HCT116 (cell line): ENCODE data around the gene EPS8. TPM values are rescaled to one million over a fixed set of nuclear protein-coding genes. Genes with fewer than 3 reads are reported as not detected.

Source experiments
- ATAC-seq: fragments of 200-7000 bp; cut with Tn5 transposase; 2 replicates; pipeline ENCODE4 v1.9.1; 2020; ENCODE audit warnings: mild to moderate bottlenecking, moderate library complexity
- BruUV-seq: library from RNA; stranded (reverse); fragments of 400-500 nt; replicated peaks from 2 replicates; lab custom pipeline; 2021; lab: Mats Ljungman, UMichigan
- CTCF ChIA-PET: fragments of 300-600 bp; sonication (Branson Sonifier 250); formaldehyde crosslinking; loops from one replicate; lab custom pipeline; 2021; ENCODE audit warnings: antibody characterized with exemption; lab: Charles Lee
- POLR2A ChIA-PET: fragments of 300-600, 350-600 bp; sonication (Branson Sonifier 250); formaldehyde crosslinking; loops from one replicate; lab custom pipeline; 2021; ENCODE audit warnings: antibody characterized with exemption; lab: Charles Lee
- RAD21 ChIA-PET, 2 experiments: fragments of 300-600 bp; sonication (Branson Sonifier 250); formaldehyde crosslinking; loops; one replicate each; lab custom pipeline; 2023; ENCODE audit warnings: low total read pairs in 2 of 2; ENCODE audit not compliant: uncharacterized antibody in 2 of 2, unreplicated experiment in 2 of 2, low non-redundant PET in 1 of 2; lab: Charles Lee
- DNase-seq: peaks from one replicate; pipeline ENCODE4 v3.0.0-alpha.2; 2010; ENCODE audit warnings: low read depth, low spot score
- H2AFZ ChIP-seq: fragments of 200-600 bp; shearing (Covaris generic), sonication (generic); 2 replicates; pipeline ENCODE4 v1.6.1; 2017; ENCODE audit warnings: low read depth, mixed run types, mixed read lengths, antibody characterized with exemption, low read length; ENCODE audit not compliant: poor library complexity, severe bottlenecking
- H3K27ac ChIP-seq: 2 replicates; pipeline ENCODE4 v1.5.1; 2012; ENCODE audit warnings: low read depth, low read length
- H3K27me3 ChIP-seq: fragments of 200-600 bp; sonication (generic); 2 replicates; pipeline ENCODE4 v1.6.1; 2016; ENCODE audit warnings: mixed run types, low read length, mixed read lengths; ENCODE audit not compliant: insufficient read depth
- H3K36me3 ChIP-seq, 2 experiments: fragments of 200-500 bp in 1 of 2; fragments of 200-600 bp in 1 of 2; sonication (Bioruptor generic) in 1 of 2; sonication (generic) in 1 of 2; 2 replicates each; pipeline versions ENCODE4 v1.5.1 to v1.6.1; 2014 to 2016; ENCODE audit warnings: low read length in 2 of 2, inconsistent platforms in 1 of 2, mixed read lengths in 1 of 2, mixed run types in 1 of 2; ENCODE audit not compliant: insufficient read depth in 2 of 2, control insufficient read depth in 1 of 2
- H3K4me1 ChIP-seq, 2 experiments: fragments of 200-600 bp in 1 of 2; sonication (generic) in 1 of 2; 2 replicates each; pipeline versions ENCODE4 v1.5.1 to v1.6.1; 2012 to 2017; ENCODE audit warnings: low read length in 2 of 2, inconsistent platforms in 1 of 2, mild to moderate bottlenecking in 1 of 2, mixed read lengths in 1 of 2, mixed run types in 1 of 2, moderate library complexity in 1 of 2; ENCODE audit not compliant: insufficient read depth in 2 of 2, control insufficient read depth in 1 of 2
- H3K4me2 ChIP-seq: fragments of 200-600 bp; sonication (generic); 2 replicates; pipeline ENCODE4 v1.6.1; 2017; ENCODE audit warnings: mixed run types, low read length, mixed read lengths
- H3K4me3 ChIP-seq, 2 experiments: fragments of 200-600 bp in 1 of 2; sonication (generic) in 1 of 2; replicated peaks in 1 of 2; 2 replicates each; pipeline ENCODE4 v1.5.1; 2011 to 2016; ENCODE audit warnings: low read length in 2 of 2, control low read depth in 1 of 2, low read depth in 1 of 2, mild to moderate bottlenecking in 1 of 2, mixed read lengths in 1 of 2, mixed run types in 1 of 2
- H3K79me2 ChIP-seq: fragments of 200-600 bp; sonication (generic); 2 replicates; pipeline ENCODE4 v1.6.1; 2017; ENCODE audit warnings: mild to moderate bottlenecking, mixed run types, low read length, moderate library complexity, mixed read lengths; ENCODE audit not compliant: insufficient read depth
- H3K9ac ChIP-seq: fragments of 200-600 bp; sonication (generic); 2 replicates; pipeline ENCODE4 v1.6.1; 2016; ENCODE audit warnings: low read length, mixed read lengths
- H3K9me2 ChIP-seq: fragments of 200-600 bp; sonication (generic), shearing (Covaris generic); 2 replicates; pipeline ENCODE4 v1.6.1; 2017; ENCODE audit warnings: mixed run types, mild to moderate bottlenecking, moderate library complexity; ENCODE audit not compliant: insufficient read depth
- H3K9me3 ChIP-seq, 2 experiments: fragments of 200-500 bp in 1 of 2; fragments of 200-600 bp in 1 of 2; sonication (Bioruptor generic) in 1 of 2; sonication (generic) in 1 of 2; 2 replicates each; pipeline ENCODE4 v1.6.1; 2014 to 2017; ENCODE audit warnings: low read length in 2 of 2, mixed read lengths in 2 of 2, inconsistent platforms in 1 of 2, low read depth in 1 of 2, mild to moderate bottlenecking in 1 of 2, mixed run types in 1 of 2, moderate library complexity in 1 of 2; ENCODE audit not compliant: control insufficient read depth in 1 of 2, insufficient read depth in 1 of 2
- H4K20me1 ChIP-seq: fragments of 200-600 bp; sonication (generic), shearing (Covaris generic); 2 replicates; pipeline ENCODE4 v1.6.1; 2017; ENCODE audit warnings: mixed run types, mild to moderate bottlenecking, moderate library complexity; ENCODE audit not compliant: insufficient read depth
- CBX3 ChIP-seq: IDR thresholded peaks from 2 replicates; pipeline ENCODE4 v1.6.1; 2012; ENCODE audit warnings: low read depth
- CEBPB ChIP-seq: IDR thresholded peaks from 2 replicates; pipeline ENCODE4 v1.6.1; 2012; ENCODE audit warnings: low read depth
- ELF1 ChIP-seq: IDR thresholded peaks from 2 replicates; pipeline ENCODE4 v1.6.1; 2012; ENCODE audit warnings: low read depth, borderline replicate concordance
- EZH2 ChIP-seq: fragments of 200-600 bp; sonication (generic); IDR thresholded peaks from 2 replicates; pipeline ENCODE4 v1.6.1; 2017; ENCODE audit warnings: antibody characterized with exemption, mixed run types
- FOSL1 ChIP-seq: IDR thresholded peaks from 2 replicates; pipeline ENCODE4 v1.6.1; 2012; ENCODE audit warnings: low read depth
- JUND ChIP-seq: IDR thresholded peaks from 2 replicates; pipeline ENCODE4 v1.6.1; 2012
- REST ChIP-seq: IDR thresholded peaks from 2 replicates; pipeline ENCODE4 v1.6.1; 2012; ENCODE audit warnings: low read depth
- SIN3A ChIP-seq: IDR thresholded peaks from 2 replicates; pipeline ENCODE4 v1.6.1; 2012; ENCODE audit warnings: low read depth
- SRF ChIP-seq: IDR thresholded peaks from 2 replicates; pipeline ENCODE4 v1.6.1; 2012; ENCODE audit warnings: low read depth
- TCF7L2 ChIP-seq: IDR thresholded peaks from 2 replicates; pipeline ENCODE4 v1.7.0; 2011; ENCODE audit warnings: borderline replicate concordance, inconsistent platforms; ENCODE audit not compliant: insufficient read depth, insufficient read length; ENCODE audit errors: extremely low read depth
- YY1 ChIP-seq: IDR thresholded peaks from 2 replicates; pipeline ENCODE4 v1.6.1; 2011; ENCODE audit warnings: low read length, low read depth, moderate library complexity, mild to moderate bottlenecking; ENCODE audit not compliant: insufficient replicate concordance; ENCODE audit errors: extremely low read depth
- ZFX ChIP-seq: fragments of 450-650 bp; IDR thresholded peaks from 2 replicates; pipeline ENCODE4 v1.6.1; 2017
- intact Hi-C: fragments of 100-400 bp; cut with micrococcal nuclease; formaldehyde crosslinking; loops from 2 replicates; pipeline ENCODE4 v1.10.0; 2022
- total RNA-seq: library from RNA; stranded (reverse); gene quantifications from one replicate; pipeline ENCODE4 v1.2.1, GENCODE V29; 2021; ENCODE audit not compliant: unreplicated experiment
- TF ChIP-seq, protein P1 (sequence below), 3 experiments: fragments of 200-600 bp in 1 of 3; sonication (generic) in 1 of 3; IDR thresholded peaks in 2 of 3; conservative IDR thresholded peaks in 1 of 3; 2 replicates each; pipeline ENCODE4 v1.5.1; 2012 to 2017; ENCODE audit warnings: low read depth in 2 of 3, low read length in 2 of 3, antibody characterized with exemption in 1 of 3, borderline replicate concordance in 1 of 3, control low read depth in 1 of 3, mild to moderate bottlenecking in 1 of 3, mixed read lengths in 1 of 3, mixed run types in 1 of 3, moderate library complexity in 1 of 3; ENCODE audit not compliant: insufficient read depth in 1 of 3
- TF ChIP-seq, protein P2 (sequence below): IDR thresholded peaks from 2 replicates; pipeline ENCODE4 v1.6.1; 2012

The EPS8 gene
- total RNA-seq, 1 experiment from 2014 or later = 49.9 TPM

GRCh38 chr12:15581006-15581405 is 208.2 kb downstream of the EPS8 start:
- no peak overlapping the region for H3K27ac ChIP-seq
- H3K9me2 ChIP-seq = no peaks in the 10 kb centered on the region
- H3K36me3 ChIP-seq = no peaks in the 10 kb centered on the region
- ChIA-PET POLR2A (no interaction called here), RAD21 (interaction anchor here in 1 of 2 experiments (0.7 kb wide), 1 partner anchor 30 kb away, joined by 5 read pairs; no protein-coding TSS in a partner anchor), CTCF (no interaction called here)
- TF ChIP-seq, protein P1, sequence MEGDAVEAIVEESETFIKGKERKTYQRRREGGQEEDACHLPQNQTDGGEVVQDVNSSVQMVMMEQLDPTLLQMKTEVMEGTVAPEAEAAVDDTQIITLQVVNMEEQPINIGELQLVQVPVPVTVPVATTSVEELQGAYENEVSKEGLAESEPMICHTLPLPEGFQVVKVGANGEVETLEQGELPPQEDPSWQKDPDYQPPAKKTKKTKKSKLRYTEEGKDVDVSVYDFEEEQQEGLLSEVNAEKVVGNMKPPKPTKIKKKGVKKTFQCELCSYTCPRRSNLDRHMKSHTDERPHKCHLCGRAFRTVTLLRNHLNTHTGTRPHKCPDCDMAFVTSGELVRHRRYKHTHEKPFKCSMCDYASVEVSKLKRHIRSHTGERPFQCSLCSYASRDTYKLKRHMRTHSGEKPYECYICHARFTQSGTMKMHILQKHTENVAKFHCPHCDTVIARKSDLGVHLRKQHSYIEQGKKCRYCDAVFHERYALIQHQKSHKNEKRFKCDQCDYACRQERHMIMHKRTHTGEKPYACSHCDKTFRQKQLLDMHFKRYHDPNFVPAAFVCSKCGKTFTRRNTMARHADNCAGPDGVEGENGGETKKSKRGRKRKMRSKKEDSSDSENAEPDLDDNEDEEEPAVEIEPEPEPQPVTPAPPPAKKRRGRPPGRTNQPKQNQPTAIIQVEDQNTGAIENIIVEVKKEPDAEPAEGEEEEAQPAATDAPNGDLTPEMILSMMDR (IDR thresholded peaks at IDR 0.05 in 2 of 3, conservative IDR thresholded peaks at IDR 0.05 in 1 of 3; ENCODE audit: borderline replicate concordance in 1 of 3, insufficient read depth in 1 of 3, low read depth in 2 of 3, low read length in 2 of 3) = no peak
- TF ChIP-seq, protein P2, sequence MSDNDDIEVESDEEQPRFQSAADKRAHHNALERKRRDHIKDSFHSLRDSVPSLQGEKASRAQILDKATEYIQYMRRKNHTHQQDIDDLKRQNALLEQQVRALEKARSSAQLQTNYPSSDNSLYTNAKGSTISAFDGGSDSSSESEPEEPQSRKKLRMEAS = no peak
- TF ChIP-seq ZFX (no peak), CBX3 (no peak), FOSL1 (no peak), TCF7L2 (no peak), SIN3A (no peak), YY1 (no peak), ELF1 (no peak), REST (no peak), JUND (no peak), EZH2 (no peak), CEBPB (no peak), SRF (no peak)
- no peaks in the 10 kb centered on the region for H3K27me3 ChIP-seq
- no peaks in the 10 kb centered on the region for H3K4me1 ChIP-seq
- no peaks in the 10 kb centered on the region for H4K20me1 ChIP-seq
- DNase-seq (no peak), ATAC-seq (no peak)
- H3K79me2 ChIP-seq = no peaks in the 10 kb centered on the region
- H3K9me3 ChIP-seq = no peaks in the 10 kb centered on the region
- no peak overlapping the region for H2AFZ ChIP-seq
- H3K4me3 ChIP-seq = no peak overlapping the region
- BruUV-seq = no TSS peak
- no peak overlapping the region for H3K4me2 ChIP-seq
- intact Hi-C loops = loop anchor here (10.0 kb wide), 1 partner anchor 306 kb away; no protein-coding TSS in a partner anchor
- no peak overlapping the region for H3K9ac ChIP-seq
